GM13976 (cell line): ENCODE results near the gene EFHC1.

Experiments
- DNase-seq: peaks from one replicate; pipeline ENCODE4 v3.0.0; 2012; ENCODE audit warnings: low spot score
- in situ Hi-C: fragments of 300-500 bp; cut with MboI; formaldehyde crosslinking; loops from one replicate; pipeline ENCODE4 v1.12.0; 2022; ENCODE audit warnings: low sequenced_read_pairs, mixed read lengths, inconsistent platforms; ENCODE audit not compliant: unreplicated experiment
- TF ChIP-seq, protein P1 (sequence below): IDR thresholded peaks from 2 replicates; pipeline ENCODE4 v1.5.1; 2012; ENCODE audit warnings: borderline replicate concordance, mild to moderate bottlenecking; ENCODE audit not compliant: insufficient read depth; ENCODE audit errors: extremely low read depth, missing control alignments, control extremely low read depth

The EFHC1 gene

DNA sequence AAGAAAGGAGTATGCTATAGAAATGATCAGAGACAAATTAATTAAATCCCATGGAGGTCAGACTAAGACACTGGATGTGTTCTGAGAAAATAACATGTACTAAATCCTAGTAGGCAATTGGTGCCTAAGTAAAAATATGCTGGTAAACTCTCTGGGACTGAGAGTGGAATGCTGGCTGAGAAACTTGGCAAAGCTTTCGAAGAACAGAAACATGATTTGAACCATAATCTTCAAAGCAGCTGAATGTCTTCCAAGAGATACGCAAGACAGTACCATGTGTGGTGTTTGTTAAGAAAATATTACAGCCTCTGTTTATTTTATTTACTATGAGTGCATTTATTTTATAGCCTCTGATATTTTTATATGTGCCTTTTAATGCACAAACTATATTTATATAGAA is 55.2 kb downstream of the EFHC1 start:
- TF ChIP-seq, protein P1, sequence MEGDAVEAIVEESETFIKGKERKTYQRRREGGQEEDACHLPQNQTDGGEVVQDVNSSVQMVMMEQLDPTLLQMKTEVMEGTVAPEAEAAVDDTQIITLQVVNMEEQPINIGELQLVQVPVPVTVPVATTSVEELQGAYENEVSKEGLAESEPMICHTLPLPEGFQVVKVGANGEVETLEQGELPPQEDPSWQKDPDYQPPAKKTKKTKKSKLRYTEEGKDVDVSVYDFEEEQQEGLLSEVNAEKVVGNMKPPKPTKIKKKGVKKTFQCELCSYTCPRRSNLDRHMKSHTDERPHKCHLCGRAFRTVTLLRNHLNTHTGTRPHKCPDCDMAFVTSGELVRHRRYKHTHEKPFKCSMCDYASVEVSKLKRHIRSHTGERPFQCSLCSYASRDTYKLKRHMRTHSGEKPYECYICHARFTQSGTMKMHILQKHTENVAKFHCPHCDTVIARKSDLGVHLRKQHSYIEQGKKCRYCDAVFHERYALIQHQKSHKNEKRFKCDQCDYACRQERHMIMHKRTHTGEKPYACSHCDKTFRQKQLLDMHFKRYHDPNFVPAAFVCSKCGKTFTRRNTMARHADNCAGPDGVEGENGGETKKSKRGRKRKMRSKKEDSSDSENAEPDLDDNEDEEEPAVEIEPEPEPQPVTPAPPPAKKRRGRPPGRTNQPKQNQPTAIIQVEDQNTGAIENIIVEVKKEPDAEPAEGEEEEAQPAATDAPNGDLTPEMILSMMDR, result no peak
- DNase-seq, result no peak

GRCh38 chr6:52482903-52483670 is 62.9 kb downstream of the EFHC1 start:
- in situ Hi-C loops, result no loop called here
- no peak for DNase-seq
- TF ChIP-seq, protein P1, result no peak

More for the DNA sequence above, 55.2 kb downstream of the EFHC1 start:
- in situ Hi-C loops, result no loop called here

DNA sequence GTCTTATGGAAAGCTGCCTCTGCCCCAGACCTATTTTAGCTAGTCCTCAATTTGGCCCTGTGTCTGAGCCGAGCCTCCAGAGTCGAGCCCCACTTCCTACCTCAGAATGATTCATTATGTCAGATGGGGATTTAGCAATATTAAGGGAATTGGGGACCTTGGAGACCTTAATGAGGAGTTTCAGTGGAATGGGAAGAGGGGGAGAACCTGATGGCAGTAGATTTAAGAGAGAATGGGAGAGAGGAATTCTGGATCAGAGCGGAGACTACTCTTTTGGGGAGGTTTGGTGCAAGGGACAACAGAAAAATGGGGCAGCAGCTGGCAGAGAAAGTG is 63.5 kb downstream of the EFHC1 start:
- in situ Hi-C loops, result no loop called here
- TF ChIP-seq, protein P1, result no peak
- DNase-seq, result no peak

GRCh38 chr6:52489881-52490280 is 69.7 kb downstream of the EFHC1 start:
- no peak for DNase-seq
- TF ChIP-seq, protein P1, result no peak
- in situ Hi-C loops, result no loop called here

GRCh38 chr6:52491203-52492069 is 71.3 kb downstream of the EFHC1 start:
- peak; percentile 8 for DNase-seq
- in situ Hi-C loops, result no loop called here
- TF ChIP-seq, protein P1, result no peak

DNA sequence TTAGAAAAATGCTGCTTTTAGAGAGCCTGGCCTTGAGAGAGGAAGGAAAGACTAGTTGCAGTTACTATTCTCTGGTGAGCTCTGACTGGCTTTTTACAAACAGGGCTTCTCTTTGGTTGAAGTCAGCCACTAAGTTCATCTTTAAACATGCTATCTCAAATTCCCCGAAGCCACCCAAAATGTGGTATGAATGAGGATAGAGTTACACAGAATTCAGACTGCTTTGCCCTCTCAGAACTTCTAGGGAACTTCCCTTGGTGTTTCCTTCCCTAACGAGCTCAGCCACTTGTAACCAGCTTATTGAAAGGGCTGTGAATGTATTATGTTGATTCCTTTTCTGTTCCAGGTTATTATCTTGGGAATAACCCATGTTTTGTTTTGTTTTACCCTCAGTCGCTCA is 73.5 kb downstream of the EFHC1 start:
- peak; percentile 5 for DNase-seq
- in situ Hi-C loops, result no loop called here
- TF ChIP-seq, protein P1, result no peak
